DMS114 treated with DMSO at 0.1 percent for 48 hours (cell line): ENCODE measurements around the gene DTNBP1.
"Not testable (repeated sequence)": the region's sequence is repeated elsewhere in the genome, so short reads cannot be mapped to it uniquely, and the experiment has no call there.

Source experiments
- DNase-seq: peaks from one replicate; lab custom pipeline; 2025; ENCODE audit not compliant: unreplicated experiment; lab: John Stamatoyannopoulos, UW

The DTNBP1 gene

DNA sequence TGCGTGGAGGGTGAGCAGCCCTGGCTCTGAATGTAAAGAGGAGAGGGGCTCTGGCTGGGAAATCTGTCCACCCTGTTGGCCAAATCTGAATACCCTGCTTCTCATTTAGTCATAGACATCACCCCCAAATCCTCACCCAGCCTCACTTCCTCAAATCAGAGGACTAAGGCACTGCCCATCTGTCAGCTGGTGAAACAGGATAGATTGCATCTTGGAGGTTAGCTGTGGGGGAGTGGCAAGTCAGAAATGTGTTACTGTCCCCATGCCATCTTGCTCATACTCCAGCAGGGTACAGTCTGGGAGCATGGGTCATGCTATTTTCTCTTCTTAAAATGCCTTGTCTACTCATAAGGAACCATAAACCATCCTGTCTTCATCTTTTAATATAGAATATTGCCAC lies 9.5 kb upstream of the DTNBP1 start:
- DNase-seq, result no peak

GRCh38 chr6:15668918-15669317 lies 6.1 kb upstream of the DTNBP1 start:
- DNase-seq, result no peak

GRCh38 chr6:15666896-15667295 lies 4.1 kb upstream of the DTNBP1 start:
- not testable (repeated sequence) for DNase-seq

- no peak for DNase-seq
These were observed 2.4 kb upstream of the DTNBP1 start for GRCh38 chr6:15665237-15665636.

DNA sequence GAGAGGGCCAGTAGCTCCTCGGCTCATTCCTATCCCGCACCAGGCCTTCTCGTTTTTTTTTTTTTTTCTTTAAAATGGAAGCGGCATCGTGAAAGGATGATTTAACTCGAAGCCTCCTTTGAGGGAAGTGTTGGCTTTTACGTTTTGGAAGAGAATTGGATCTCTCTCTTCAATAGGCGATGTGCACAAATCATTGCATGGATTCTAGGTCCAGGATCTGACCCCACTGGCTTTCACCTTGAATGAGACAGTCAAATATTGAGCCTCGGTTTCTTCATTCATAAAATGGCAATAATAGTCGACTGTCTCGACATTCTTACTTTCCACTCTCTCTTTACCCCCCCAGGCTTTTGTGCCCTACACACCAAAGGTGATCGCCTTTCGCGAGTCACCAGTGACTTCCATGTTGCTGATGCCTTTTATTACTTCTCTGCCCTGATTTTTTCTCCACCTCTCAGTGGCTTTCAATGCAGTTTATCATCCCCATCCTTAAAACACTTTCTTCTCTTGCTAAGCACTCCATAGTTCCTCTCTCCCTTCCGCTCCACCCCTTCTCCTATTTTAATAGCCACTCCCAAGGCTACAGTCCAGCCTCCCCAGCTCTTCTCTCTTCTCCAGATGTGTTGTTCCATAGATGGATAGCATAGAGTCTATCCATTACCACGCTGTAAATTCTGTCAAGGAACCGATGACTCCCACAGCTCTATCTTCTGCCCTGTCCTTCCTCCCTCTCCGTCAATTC lies 473 bp upstream of the DTNBP1 start:
- DNase-seq, result no peak

GRCh38 chr6:15661853-15662325 lies 939 bp downstream of the DTNBP1 start:
- no peak for DNase-seq

- no peak for DNase-seq
These were observed 3.6 kb downstream of the DTNBP1 start for GRCh38 chr6:15659181-15659580.

DNA sequence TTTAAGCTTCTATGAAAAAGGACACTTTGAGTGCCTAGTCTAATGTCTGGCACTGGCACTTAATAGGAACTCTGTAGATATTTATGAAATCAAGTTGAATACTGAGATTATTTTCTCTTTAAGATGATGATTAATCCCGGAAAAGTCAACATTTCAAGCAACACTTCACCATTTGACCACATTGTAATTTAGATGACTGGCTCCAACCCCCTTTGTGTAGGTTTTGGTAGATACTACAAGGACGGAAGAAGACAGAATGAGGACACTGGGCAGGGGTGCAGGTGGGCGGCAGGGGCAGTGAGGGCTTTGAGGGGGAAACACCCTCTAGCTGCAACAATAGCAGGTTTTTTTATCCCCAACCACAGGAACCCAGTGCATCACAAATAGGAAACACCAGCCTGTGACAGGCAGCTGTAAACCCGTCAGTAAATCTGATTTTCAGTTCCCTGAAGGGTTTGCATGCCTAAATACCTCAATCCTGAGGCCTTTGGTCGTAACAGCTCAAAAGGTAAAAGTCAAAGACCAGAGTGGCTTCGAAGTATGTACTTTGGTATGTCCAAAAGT lies 4.6 kb downstream of the DTNBP1 start:
- DNase-seq, result no peak

GRCh38 chr6:15657290-15657689 lies 5.5 kb downstream of the DTNBP1 start:
- no peak for DNase-seq

GRCh38 chr6:15656145-15656544 lies 6.7 kb downstream of the DTNBP1 start:
- DNase-seq, result no peak

DNA sequence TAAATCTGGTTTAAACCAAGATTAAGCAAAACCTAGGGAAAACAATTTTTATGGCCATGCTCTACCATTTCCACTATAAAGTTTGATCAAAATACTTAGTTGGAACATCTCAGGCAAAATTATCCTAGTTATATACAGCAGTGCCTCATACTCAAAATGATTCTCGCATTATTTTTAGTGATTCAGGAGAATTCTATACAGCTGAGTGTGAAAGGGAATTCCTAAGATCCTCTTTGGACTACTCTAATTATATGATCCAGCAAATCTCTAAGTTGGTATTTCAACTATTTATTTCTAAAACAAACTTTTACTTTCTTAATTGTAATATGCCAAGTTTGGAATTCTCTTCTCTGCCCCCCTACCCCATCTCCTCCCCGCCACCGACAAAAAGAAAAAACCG lies 8.6 kb downstream of the DTNBP1 start:
- no peak for DNase-seq

DNA sequence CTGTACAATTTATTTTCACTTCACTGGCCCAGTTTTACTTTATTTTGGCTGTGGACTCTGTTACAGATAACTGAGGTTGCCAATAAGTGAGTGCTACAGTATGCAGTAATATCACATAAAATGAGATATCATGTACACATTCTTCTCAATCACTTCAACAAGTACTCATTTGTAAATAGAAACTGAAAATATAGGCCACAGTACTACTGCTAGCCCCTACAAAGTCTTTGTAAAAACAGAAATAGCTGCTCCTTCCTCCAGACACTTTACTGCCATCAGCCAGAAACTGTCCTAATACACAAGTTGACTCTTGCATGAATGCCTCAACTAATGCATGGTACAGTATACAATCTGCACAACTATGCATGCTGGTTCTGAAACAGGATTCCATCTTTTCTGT lies 9.2 kb downstream of the DTNBP1 start:
- DNase-seq, result no peak

DNA sequence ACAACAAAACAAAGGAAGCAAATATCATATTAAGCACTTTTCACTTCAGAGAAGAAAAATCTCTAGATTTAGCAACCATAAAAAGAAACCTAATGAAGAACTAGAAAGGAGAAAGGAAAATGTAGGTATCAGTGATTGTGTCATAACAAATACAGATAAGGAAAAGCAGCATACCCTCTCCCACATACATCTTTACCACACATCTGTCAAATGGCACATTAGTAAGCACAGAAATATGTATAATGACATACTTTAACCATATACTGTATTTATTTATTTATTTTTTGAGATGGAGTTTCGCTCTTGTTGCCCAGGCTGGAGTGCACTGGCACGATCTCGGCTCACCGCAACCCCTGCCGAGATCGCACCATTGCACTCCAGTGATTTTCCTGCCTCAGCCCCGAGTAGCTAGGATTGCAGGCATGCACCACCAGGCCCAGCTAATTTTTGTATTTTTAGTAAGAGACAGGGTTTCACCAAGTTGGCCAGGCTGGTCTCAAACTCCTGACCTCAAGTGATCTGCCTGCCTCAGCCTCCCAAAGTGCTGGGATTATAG lies 12.7 kb downstream of the DTNBP1 start:
- not testable (repeated sequence) for DNase-seq

- no peak for DNase-seq
These were observed 17.9 kb downstream of the DTNBP1 start for GRCh38 chr6:15644904-15645303.

GRCh38 chr6:15643542-15643941 lies 19.3 kb downstream of the DTNBP1 start:
- no peak for DNase-seq

GRCh38 chr6:15642276-15642675 lies 20.6 kb downstream of the DTNBP1 start:
- no peak for DNase-seq

DNA sequence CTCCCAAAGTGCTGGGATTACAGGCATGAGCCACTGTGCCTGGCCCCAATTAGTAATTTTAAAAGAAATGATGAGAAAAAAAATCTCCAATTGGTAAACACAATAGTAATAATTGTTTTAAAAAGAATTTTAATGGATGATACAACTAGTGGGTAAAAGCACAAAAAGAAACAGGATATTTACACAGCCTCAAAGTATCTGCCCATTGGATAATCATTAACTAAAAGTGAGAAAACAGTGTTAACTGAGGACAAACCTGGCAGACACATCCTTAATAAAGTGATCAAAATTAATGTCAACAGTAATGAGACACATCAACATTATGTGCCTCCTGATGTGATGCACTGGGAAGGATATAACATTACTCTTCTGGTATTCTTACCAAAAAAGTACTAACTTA lies 24.5 kb downstream of the DTNBP1 start:
- DNase-seq, result no peak

DNA sequence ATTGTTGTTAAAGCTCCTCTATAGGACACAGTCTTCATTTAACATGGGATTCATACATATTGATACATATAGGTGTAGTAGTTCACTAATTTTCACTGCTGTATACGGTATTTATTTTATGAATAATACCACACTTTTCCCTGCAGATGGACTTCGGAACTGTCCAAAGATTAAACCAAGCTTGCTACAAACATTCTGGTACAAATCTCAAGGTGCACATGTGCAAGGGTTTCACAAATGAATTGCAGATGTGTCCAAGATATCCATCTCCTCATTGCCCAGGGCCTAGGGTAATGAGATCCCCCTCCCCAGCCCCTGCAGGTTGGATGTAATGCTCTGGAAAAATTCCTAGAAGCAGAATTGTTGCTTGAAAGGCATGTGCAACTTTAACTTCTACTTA lies 31.4 kb downstream of the DTNBP1 start:
- DNase-seq, result no peak

DNA sequence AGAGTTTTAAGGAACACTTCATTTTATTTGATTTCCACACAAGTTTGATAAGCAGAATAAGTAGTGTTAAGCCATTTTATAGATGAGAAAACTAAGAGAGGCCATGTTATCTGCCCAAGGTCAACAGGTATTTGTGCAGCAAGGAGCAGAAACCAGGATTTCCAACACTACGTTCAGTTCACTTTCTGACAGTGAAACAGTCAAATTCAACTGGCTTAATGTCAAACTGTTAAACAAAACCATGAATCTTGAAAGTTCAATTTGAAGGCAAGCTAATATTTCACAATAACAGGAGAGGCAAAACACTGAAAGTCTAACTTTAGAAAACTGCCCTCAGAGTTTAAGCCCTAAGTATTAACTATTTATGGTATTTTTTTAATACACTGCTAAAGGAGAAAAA lies 32.6 kb downstream of the DTNBP1 start:
- DNase-seq, result no peak

DNA sequence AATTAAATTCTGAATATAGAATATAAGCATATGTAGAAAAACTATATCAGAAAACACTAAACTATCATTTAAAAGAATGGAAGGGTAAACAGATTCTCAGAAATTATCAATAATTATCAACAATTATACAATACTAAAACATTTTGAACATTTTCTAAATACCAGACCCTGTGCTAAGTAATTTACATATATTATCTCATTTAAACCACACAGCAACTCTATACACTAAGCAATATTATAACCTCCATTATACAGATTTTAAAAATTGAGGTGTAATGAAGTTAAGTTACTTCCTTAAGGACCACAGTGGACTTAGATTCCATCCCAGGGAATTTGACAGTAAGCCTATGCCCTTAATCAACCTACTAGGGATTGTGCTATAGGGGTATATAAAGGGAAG lies 33.3 kb downstream of the DTNBP1 start:
- DNase-seq, result no peak

DNA sequence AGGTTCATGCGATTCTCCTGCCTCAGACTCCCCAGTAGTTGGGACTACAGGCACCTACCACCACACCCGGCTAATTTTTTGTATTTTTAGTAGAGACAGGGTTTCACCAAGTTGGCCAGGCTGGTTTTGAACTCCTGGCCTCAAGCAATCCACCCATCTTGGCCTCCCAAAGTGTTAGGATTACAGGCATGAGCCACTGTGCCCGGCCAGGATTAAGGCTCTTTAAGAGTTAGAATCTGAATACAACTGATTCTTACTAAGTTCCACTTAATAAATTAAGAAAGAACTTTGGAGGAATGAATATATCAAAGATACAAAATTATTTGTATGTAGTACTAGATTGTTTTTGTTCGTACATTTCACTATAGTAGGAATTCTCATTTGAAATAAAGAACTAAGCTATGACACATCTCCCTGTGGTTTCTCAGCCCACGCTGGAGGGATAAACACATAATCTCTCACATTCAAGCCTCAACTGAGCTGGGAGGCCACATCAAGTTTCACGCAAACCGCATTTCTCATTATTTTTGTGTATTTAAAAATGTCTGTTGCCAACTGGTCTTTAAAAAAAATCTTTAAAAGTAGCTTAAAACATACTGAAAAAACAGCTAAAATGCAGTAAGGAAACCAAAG lies 34.2 kb downstream of the DTNBP1 start:
- no peak for DNase-seq

DNA sequence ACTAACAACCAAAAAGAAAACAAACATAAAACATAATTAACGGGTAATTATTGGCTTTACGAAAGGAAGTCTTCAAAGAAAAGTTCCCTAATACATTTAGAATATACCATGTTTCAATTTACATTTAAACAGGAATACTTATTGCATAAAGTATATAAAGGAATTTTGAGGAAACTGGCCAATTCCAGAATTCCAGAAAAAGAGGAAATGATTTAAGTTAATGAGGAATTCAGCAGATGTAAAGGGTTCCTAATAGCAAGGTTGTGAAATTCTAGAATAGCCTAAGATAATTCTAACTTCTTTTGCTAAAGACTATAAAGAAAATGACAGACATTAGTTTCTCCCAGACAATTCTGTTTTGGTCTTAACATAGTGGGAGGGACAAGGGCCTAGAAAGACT lies 35.0 kb downstream of the DTNBP1 start:
- no peak for DNase-seq
